Effector memory CD8-positive, alpha-beta T cell (primary cell): ENCODE data around the gene SLC39A3.

Experiments used
- ATAC-seq: fragments of 150-1000 bp; cut with Tn5 transposase; replicated peaks from 2 replicates; pipeline ENCODE4 v1.10.0; 2021; ENCODE audit warnings: mild to moderate bottlenecking, moderate library complexity
- DNase-seq, 3 experiments: peaks; one replicate each; pipeline ENCODE4 v3.0.0; 2021
- H3K27ac Mint-ChIP-seq, 2 donors: one replicate each; pipeline ENCODE4 v1.8.0; 2022; ENCODE audit warnings: mild to moderate bottlenecking in 2 of 2, mixed read lengths in 2 of 2, moderate library complexity in 2 of 2
- H3K27me3 Mint-ChIP-seq, 2 donors: one replicate each; pipeline ENCODE4 v1.8.0; 2022; ENCODE audit warnings: mixed read lengths in 2 of 2
- H3K36me3 Mint-ChIP-seq: one replicate; pipeline ENCODE4 v1.8.0; 2022; ENCODE audit warnings: mild to moderate bottlenecking, moderate library complexity, mixed read lengths; ENCODE audit not compliant: insufficient read depth
- H3K4me1 Mint-ChIP-seq, 2 donors: one replicate each; pipeline ENCODE4 v1.8.0; 2022; ENCODE audit warnings: low read depth in 2 of 2, mixed read lengths in 2 of 2
- H3K4me3 Mint-ChIP-seq, 2 donors: one replicate each; pipeline ENCODE4 v1.8.0; 2022; ENCODE audit warnings: mild to moderate bottlenecking in 2 of 2, mixed read lengths in 2 of 2, moderate library complexity in 2 of 2
- H3K9me3 Mint-ChIP-seq, 2 donors: one replicate each; pipeline ENCODE4 v1.8.0; 2022; ENCODE audit warnings: mixed read lengths in 2 of 2

SLC39A3 gene

DNA sequence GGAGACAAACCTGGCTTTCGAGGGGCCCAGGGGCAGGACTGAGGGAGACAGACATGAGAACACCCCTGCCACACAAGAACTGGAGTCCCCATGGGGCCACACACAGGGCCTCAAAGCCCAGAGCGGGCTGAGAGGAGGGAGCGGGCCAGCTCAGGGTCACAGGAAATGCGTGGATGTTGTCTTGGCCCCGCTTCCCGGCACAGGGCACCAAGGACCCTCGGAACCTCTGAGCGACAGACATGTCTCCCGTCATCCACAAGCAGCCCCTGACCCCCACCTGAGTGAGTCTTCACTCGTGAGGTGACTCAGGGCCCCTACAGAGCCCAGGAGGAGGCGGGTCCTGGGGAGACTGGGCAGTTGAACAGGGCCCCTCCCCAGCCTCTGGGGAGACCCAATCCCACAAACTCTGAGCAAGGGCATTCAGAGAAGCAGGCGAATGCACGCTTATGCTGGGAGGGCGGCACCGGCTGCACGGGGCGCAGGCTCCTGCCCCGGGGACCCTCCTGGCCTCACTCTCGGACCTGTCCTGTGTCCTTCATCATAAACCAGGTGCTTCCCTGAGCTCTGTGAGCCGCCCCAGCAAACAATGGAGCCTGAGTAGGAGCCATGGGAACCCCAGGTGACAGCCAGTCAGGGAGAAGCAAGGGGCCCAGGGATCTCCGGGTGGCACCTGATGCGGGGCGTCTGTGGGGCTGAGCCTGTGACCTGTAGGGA, 23.1 kb upstream of the SLC39A3 start:
- DNase-seq = no peak
- no peaks in the 10 kb centered on the region for H3K27me3 Mint-ChIP-seq
- H3K9me3 Mint-ChIP-seq = no peaks in the 10 kb centered on the region
- H3K36me3 Mint-ChIP-seq = peaks cover 60% of the 10 kb centered on the region
- peaks cover 3 to 6% of the 10 kb centered on the region in 2 donors for H3K4me1 Mint-ChIP-seq
- H3K4me3 Mint-ChIP-seq = no peak overlapping the region
- ATAC-seq = no peak
- H3K27ac Mint-ChIP-seq = no peak overlapping the region

DNA sequence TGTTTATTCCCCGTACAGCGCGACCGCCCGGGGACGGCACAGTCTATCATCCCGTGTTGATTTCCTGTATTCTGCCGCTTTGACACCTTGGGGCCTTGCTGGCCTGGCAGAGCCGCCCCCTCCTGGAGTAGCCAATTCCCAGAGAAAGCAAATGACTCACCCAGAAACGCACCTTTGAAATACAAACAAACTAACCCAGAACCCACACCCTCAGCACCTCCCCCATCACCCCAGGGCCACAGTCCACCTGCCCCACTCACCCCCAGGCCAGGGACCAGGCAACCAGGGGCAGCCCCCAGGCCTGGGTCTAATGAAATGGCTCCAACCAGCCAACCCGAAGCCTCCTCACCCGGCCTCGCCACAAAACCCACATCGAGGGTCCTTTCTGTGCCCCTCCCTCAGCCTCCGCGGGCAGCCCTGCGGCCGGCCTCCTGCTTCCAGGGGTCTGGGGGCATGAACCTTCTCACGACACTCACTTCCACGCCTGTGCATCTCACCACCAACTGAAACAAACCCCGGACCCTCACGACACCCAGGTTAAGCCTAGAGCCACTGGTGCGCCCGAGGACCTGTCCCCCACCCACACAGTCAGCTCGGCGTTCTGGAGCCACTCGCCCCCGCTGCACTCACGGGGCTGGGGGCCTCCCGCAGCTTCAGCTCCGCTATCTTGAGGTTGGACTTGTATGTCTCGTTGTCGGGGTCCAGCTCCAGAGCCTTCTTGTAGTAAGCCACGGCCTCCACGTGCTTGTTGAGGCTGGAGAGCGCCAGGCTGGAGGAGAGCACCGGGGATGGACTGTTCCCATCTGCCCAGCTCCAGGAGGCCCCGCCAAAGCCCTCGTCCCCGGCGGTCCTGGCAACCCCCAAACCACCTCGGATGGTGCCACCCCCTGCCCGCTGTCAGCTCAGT, 22.3 kb upstream of the SLC39A3 start:
- H3K27me3 Mint-ChIP-seq = no peaks in the 10 kb centered on the region
- DNase-seq = no peak
- no peaks in the 10 kb centered on the region for H3K9me3 Mint-ChIP-seq
- H3K4me3 Mint-ChIP-seq = no peak overlapping the region
- peaks cover 60% of the 10 kb centered on the region for H3K36me3 Mint-ChIP-seq
- H3K4me1 Mint-ChIP-seq = peaks cover 3 to 8% of the 10 kb centered on the region in 2 donors
- ATAC-seq = no peak
- H3K27ac Mint-ChIP-seq = no peak overlapping the region

DNA sequence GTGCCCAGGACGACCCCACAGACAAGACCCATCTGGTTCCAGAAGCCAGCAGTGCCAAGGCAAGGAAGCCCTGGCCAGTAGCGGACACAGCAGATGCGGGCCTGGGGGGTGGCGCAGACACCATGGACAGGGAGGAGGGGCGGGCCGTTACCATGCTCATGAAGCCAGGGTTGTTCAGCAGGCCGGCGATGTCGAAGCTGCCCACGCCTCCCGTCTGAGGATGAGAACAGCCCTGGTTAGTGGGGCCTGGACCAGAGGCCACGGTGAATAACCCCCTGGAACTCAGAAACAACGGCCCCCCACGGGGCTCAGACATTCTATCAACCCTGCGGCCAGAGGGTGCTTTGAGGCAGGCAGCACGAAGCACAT, 21.5 kb upstream of the SLC39A3 start:
- DNase-seq (no peak), ATAC-seq (no peak)
- no peak overlapping the region for H3K27ac Mint-ChIP-seq
- peaks cover 58% of the 10 kb centered on the region for H3K36me3 Mint-ChIP-seq
- no peaks in the 10 kb centered on the region for H3K9me3 Mint-ChIP-seq
- H3K4me1 Mint-ChIP-seq = peaks cover 3 to 8% of the 10 kb centered on the region in 2 donors
- no peaks in the 10 kb centered on the region for H3K27me3 Mint-ChIP-seq
- H3K4me3 Mint-ChIP-seq = no peak overlapping the region

DNA sequence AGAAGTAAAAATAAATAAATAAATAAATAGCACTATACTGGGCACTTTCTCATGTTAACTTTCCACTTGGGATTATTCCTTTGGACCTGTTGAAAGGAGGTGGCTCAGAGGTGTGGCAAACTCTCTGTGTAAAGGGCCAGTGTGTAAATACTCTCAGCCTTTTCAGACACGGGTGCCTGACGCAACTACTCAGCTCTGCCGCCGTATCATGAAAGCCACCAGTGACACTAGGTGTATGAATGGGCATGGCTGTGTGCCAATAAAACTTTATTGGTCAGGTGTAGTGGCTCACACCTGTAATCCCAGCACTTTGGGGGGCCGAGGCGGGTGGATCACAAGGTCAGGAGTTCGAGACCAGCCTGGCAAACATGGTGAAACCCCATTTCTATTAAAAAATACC, 20.1 kb upstream of the SLC39A3 start:
- no peak overlapping the region for H3K27ac Mint-ChIP-seq
- H3K27me3 Mint-ChIP-seq = no peaks in the 10 kb centered on the region
- ATAC-seq (no peak), DNase-seq (no peak)
- peaks cover 3 to 8% of the 10 kb centered on the region in 2 donors for H3K4me1 Mint-ChIP-seq
- no peak overlapping the region for H3K4me3 Mint-ChIP-seq
- peaks cover 51% of the 10 kb centered on the region for H3K36me3 Mint-ChIP-seq
- no peaks in the 10 kb centered on the region for H3K9me3 Mint-ChIP-seq

DNA sequence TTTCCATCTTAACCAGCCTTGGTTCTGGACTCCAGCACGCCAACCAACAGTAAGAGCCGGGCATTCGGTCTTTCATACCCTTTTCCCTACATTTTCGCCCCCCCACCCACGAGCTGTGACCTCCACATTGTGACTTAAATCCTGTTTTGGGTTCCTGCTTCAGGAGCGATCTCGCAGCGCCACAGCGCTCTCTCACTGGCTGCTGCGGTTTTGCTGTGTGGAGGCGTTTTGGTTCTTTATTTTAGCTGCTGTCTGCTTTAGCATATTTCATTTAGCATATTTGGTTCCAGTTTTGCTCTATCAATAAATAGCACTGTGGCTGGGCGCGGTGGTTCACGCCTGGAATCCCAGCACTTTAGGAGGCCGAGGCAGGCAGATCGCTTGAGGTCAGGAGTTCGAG, 19.5 kb upstream of the SLC39A3 start:
- Mint-ChIP-seq H3K4me1 (peaks cover 3 to 8% of the 10 kb centered on the region in 2 donors), H3K9me3 (no peaks in the 10 kb centered on the region), H3K36me3 (peaks cover 48% of the 10 kb centered on the region), H3K27ac (peak overlapping the region in 1 of 2 donors; percentile 49), H3K4me3 (no peak overlapping the region), H3K27me3 (no peaks in the 10 kb centered on the region)
- ATAC-seq (peak; percentile 29), DNase-seq (no peak)

DNA sequence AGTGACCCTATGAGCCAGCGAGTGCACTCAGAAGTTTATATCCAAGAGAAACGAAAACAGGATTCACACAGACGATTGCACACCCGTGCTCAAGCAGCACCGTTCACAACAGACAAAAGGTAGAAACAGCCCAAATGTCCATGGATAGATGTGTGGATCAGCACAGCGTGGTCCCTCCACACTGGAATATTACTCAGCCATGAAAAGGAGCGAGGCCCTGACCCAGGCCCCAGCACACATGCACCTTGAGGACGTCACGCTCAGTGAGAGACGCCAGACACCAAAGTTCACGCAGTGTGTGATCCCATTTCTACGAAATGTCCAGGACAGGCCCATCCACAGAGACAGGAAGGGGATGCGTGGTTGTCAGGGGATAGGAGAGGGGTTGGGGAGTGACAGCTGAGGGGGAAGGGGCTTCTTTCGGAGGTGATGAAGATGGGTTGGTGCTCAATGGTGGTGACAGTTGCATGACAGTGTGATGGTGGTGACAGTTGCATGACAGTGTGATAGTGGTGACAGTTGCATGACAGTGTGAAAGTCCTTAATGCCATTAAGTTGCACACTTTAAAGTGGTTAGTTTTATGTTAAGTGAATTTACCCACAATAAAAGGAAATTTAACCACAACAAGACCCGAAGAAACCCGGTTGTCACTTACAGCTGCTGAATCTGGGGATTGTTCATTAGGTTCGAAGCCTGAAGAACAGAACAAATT, 18.9 kb upstream of the SLC39A3 start:
- DNase-seq (no peak), ATAC-seq (peak; percentile 63)
- H3K4me3 Mint-ChIP-seq = no peak overlapping the region
- peak overlapping the region in 1 of 2 donors; percentile 49 for H3K27ac Mint-ChIP-seq
- peaks cover 43% of the 10 kb centered on the region for H3K36me3 Mint-ChIP-seq
- no peaks in the 10 kb centered on the region for H3K9me3 Mint-ChIP-seq
- H3K4me1 Mint-ChIP-seq = peaks cover 3 to 8% of the 10 kb centered on the region in 2 donors
- H3K27me3 Mint-ChIP-seq = no peaks in the 10 kb centered on the region

DNA sequence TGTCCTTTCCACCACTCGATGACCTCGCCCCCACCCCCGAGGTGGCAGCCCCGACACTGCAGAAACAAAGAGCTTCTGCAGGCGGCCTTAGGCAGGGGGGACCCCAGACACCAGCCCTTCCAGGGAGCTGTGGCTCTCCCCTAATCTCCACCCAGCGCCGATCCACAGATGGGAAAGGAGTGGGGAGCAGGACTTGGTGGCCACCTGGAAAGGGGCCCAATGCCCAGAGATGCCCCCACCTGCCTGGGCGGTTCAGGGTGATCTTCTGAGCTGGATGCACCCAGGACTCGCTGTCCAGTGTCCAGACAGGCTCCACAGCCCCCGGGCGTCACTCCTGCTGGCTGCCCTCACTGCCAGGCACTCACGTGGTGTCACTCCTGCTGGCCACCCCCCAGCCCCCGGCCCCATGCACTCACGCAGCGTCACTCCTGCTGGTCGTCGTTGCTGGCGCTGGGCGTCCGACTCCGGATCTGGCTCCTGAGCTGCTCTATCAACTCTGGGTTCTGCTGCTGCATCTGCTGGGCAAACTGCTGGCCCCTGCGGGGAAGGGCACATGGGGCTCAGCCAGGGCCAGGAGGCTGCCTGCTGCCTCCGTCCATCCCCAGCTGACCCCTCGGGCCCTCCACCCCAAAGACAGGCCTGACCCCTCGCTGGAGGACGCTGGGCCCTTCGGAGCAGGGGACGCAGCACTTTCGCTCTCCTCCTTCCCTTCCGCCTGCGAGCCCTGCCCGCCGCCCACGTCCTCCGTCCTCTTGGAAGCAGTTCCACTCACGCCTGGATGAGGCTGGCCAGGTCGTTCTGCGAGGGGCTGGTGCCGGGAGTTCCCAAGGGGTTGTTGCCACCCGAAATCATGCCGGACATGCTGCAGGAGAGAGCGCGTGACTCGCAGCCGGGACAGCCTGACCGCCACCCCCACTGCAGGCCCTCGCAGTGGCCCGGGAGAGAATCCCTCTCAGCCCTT, 17.4 kb upstream of the SLC39A3 start:
- no peak overlapping the region for H3K27ac Mint-ChIP-seq
- H3K27me3 Mint-ChIP-seq = no peaks in the 10 kb centered on the region
- ATAC-seq (no peak), DNase-seq (no peak)
- H3K4me1 Mint-ChIP-seq = peaks cover 3 to 8% of the 10 kb centered on the region in 2 donors
- peaks cover 29% of the 10 kb centered on the region for H3K36me3 Mint-ChIP-seq
- no peak overlapping the region for H3K4me3 Mint-ChIP-seq
- no peaks in the 10 kb centered on the region for H3K9me3 Mint-ChIP-seq

DNA sequence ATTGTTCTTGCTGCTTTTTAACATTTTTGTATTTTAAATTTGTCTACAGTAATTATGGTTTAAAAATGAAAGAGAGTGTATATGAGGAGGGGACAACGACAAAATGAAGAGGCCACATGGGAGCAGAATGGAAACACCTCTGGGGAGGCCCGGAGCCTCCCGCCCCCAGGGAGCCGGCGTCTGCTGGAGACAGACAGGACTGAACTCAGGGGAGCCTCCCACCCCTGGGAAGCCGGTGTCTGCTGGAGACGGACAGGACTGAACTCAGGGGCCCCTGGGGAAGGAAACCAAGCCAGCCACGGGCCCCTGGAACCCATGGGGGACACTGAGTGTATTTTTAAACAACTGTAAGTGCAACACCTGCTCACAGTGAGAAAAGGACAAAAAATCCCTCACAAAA, 16.7 kb upstream of the SLC39A3 start:
- no peak for ATAC-seq
- no peak for DNase-seq
- no peaks in the 10 kb centered on the region for H3K27me3 Mint-ChIP-seq
- no peak overlapping the region for H3K4me3 Mint-ChIP-seq
- H3K9me3 Mint-ChIP-seq = no peaks in the 10 kb centered on the region
- H3K36me3 Mint-ChIP-seq = peaks cover 24% of the 10 kb centered on the region
- H3K27ac Mint-ChIP-seq = no peak overlapping the region
- H3K4me1 Mint-ChIP-seq = peaks cover 3 to 8% of the 10 kb centered on the region in 2 donors

DNA sequence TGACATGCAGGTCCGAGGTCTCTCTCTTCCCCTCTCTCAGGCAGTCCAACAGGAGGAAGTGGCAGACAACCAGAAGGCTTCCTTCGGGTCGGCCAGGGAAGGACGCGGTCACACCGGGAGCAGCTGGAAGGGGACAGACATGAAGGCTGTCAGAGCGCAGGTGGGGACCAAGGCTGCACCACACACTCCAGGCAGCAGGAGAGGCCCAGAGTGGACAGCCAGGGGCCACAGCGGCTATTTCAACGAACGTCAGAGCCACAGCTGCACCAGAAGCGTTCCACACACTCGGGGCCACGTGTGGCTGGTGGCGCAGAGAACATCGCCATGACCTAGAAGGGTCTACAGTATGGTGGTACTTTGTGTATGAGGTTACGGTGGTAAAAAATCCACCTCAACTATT, 16.0 kb upstream of the SLC39A3 start:
- DNase-seq = no peak
- H3K4me3 Mint-ChIP-seq = no peak overlapping the region
- H3K36me3 Mint-ChIP-seq = peaks cover 21% of the 10 kb centered on the region
- no peak for ATAC-seq
- H3K9me3 Mint-ChIP-seq = no peaks in the 10 kb centered on the region
- no peak overlapping the region for H3K27ac Mint-ChIP-seq
- H3K27me3 Mint-ChIP-seq = no peaks in the 10 kb centered on the region
- peaks cover 3 to 8% of the 10 kb centered on the region in 2 donors for H3K4me1 Mint-ChIP-seq

DNA sequence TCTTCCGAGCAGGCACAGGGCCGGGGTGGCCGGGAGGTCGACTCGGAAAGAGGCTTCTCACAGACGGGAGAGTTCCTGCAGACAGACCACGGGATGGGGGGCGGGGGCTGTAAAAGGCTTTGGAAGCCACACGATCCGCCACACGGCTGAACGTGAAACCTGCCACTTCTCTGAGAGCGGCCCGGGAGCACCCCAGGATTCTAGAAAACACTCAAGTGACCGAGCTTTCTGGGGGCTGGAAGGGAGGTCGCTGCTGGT, 15.6 kb upstream of the SLC39A3 start:
- Mint-ChIP-seq H3K36me3 (peaks cover 16% of the 10 kb centered on the region), H3K9me3 (no peaks in the 10 kb centered on the region), H3K27ac (no peak overlapping the region), H3K27me3 (no peaks in the 10 kb centered on the region), H3K4me3 (no peak overlapping the region), H3K4me1 (peaks cover 3 to 8% of the 10 kb centered on the region in 2 donors)
- DNase-seq (no peak), ATAC-seq (no peak)

DNA sequence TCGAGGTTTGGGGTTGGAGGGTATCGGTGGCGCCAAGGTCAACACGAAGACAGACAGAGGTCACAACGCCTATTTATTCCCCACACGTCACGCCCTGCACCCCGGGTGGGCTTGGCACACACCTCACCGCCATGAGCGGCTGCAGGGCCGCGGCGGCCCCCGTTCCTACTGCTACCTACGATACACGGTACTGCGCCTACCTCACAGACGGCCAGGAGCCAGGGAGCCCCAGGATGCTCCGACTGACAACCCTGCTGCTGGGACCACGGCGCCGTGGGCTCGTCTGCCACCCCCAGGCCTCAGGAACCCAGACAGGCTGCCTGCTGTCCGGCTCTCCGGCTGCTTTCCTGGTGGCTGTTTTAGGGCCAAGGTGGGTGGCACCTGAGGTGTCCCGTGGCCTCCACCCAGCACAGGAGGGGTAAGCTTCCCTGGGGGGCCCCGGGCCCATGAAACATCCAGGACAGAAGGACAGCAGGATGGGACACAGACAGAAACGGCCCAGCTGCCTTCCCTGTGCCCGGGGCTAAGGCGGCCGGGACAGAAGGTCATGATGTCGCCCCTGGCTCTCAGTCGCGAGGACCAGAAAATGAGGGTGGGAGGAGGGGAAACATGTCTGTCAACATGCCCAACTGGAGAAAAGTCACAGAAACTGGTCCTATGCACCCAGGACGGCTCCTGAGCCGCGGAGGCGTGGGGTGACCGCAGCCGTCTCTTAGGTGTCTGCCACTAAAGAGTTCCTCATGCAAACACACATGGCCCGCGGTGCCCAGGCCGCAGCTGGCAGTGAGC, 15.0 kb upstream of the SLC39A3 start:
- no peak overlapping the region for H3K4me3 Mint-ChIP-seq
- no peak for ATAC-seq
- no peak for DNase-seq
- no peaks in the 10 kb centered on the region for H3K9me3 Mint-ChIP-seq
- no peak overlapping the region for H3K27ac Mint-ChIP-seq
- peaks cover 11% of the 10 kb centered on the region for H3K36me3 Mint-ChIP-seq
- H3K27me3 Mint-ChIP-seq = no peaks in the 10 kb centered on the region
- H3K4me1 Mint-ChIP-seq = peaks cover 3 to 8% of the 10 kb centered on the region in 2 donors

DNA sequence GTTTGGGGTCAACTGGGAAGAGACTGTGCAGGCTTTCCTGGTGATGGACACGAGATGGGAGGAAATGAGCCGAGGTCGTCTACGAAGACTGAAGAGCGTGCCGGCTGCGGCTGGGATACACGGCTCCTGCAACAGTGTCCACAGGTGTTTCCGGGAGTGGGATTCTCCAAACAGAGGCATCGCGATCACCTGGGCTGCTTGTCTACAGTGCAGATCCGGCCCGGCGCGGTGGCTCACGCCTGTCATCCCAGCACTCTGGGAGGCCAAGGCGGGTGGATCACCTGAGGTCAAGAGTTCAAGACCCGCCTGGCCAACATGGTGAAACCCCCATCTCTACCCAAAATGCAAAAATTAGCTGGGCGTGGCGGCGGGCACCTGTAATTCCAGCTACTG, 11.6 kb upstream of the SLC39A3 start:
- Mint-ChIP-seq H3K9me3 (no peaks in the 10 kb centered on the region), H3K27ac (no peak overlapping the region), H3K36me3 (peaks cover 7% of the 10 kb centered on the region), H3K27me3 (no peaks in the 10 kb centered on the region), H3K4me3 (no peak overlapping the region), H3K4me1 (peaks cover 0 to 3% of the 10 kb centered on the region in 2 donors)
- no peak for DNase-seq
- no peak for ATAC-seq
